ENCODE data around the gene FADS6.
"Not testable (repeated sequence)": the region's sequence is repeated elsewhere in the genome, so short reads cannot be mapped to it uniquely, and the experiment has no call there.

FADS6 gene

DNA sequence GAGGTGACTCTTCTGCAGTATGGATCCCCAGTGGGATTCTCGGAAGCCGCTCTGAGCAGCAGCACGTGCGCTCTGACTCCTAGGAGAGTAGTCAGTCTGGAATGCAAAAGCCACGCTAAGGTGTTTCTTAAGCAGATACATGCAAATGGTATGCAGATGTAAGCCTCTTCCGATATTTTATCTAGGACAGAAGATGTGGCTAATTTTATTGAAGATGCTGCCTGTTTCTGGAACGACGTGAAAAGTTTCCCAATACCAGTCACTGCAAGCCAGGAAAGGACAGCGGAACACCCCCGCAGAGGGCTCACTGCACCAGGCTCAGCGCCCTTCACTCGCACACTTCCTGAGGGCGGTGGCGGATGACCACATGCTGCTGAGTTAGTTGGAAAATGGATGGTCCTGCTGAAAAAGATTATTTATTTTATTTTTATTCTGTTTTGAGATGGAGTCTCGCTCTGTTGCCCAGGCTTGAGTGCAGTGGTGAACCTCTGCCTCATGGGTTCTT, 10.1 kb downstream of the FADS6 start:
- no peak for DNase-seq

DNA sequence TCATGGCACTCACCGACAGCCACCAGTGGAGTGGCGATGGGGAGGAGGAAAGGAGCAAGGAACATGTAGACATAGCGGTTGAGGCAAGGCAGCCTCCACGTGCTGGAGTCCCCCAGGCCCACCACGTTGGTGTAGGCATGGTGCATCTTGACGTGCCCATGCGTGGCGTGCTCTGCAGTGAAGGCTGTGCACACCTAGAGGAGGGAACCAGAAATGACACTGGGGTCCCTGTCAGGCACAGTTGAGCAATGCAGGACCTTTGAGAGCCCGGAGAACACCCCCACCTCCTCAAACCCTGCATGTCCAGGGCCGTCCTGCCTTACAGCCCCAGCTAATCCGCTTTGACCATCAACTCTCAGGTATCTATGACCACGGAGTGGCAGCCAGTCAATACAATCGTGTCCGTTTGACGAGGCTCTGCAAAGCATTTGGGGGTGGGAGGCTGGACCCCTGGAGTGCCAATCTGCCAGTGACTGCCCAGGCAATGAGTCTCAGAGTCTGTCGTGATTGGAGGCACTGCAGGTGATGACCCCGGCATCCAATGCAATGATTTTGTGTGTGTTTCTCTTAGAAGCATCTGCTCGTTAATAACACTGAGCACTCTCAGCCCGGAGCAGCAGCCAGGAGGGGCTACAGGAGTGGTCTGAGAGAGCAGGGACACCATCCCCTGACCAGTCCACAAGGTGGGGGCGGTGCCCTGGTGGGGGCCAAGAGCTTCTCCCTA, 10.8 kb downstream of the FADS6 start:
- no peak for DNase-seq

DNA sequence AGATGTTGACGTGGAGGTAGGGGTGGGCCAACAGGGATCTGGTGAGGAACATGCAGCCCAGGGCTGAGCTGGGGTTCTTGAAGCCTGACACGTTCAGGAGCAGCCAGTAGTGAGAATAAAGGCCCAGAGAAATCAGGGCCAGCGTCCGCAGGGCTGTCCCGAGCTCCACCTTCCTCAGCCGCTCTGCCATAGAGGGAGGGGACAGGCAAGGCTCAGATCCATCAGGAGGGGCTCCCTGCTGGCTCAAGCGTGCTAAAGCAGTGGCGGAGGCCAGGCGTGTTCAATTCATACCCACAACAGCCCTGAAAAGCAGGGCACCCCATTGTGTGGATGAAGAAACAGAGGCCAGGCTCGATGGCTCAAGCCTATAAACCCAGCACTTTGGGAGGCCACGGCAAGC, 12.4 kb downstream of the FADS6 start:
- no peak for DNase-seq

GRCh38 chr17:74879308-74879707, 14.1 kb downstream of the FADS6 start:
- no peak for DNase-seq

GRCh38 chr17:74878658-74879057, 14.8 kb downstream of the FADS6 start:
- no peak for DNase-seq

DNA sequence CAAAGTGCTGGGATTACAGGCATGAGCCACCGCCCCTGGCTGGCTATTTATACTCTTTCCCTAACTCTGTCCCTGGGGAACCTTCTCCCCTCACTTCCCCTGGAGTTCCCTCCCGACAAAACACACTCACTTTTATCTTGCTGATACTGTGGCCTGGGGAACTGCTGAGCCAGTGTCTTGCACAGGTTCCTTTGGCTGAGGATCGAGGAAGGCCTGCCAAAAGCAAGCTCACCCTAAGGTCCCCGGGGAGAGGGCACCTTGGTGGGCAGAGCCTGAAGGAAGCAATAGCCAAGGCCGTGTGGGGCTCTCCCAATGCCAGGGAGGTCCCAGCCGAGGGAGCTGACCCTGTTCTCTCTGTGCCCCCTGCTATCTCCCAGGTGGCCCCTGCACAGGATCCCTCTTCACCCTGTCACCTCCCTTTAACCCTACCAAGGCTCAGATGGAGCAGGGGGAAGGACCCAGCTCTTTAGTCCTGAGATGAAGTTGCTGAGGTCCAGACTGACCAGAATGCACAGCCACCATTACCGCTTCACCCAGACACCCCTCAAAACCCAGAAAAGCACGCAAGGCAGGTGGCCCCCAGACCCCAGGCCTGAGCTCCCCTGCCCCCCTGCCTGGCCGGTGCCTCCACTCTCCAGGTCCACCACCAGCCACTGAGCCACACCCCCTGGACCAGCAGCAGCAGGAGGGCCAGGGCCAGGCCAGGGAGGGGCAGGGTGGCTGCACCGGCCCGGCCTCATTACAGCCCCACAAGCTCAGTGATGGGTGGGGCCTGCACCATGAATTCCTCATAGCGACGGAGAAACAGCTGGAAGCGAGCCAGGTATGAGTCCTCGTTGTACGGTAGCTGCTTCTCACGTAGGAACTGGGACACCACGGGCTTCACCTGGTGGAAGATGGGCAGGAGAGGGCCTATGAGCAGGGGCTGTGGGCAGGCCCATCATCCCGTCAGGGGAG, 15.6 kb downstream of the FADS6 start:
- no peak for DNase-seq

- no peak for DNase-seq
These were observed 17.3 kb downstream of the FADS6 start for GRCh38 chr17:74875977-74876593.

- DNase-seq: no peak
These were observed 18.1 kb downstream of the FADS6 start for GRCh38 chr17:74875155-74875976.

DNA sequence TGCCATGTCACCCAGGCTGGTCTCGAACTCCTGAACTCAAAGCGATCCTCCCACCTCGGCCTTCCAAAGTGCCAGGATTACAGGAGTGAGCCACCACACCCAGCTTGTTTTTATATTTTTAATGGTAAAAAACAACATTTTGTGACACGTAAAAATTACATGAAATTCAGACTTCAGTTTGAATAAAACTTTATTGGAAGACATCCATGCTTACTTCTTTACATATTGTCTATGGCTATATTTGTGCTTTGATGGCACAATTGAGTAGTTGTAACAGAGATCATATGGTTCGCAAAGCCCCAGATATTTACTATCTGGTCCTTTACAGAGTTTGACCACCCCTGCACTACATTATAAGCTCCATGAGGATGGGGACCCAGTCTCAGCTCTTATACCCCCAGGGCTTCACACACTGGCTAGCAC, 18.8 kb downstream of the FADS6 start:
- DNase-seq: no peak

DNA sequence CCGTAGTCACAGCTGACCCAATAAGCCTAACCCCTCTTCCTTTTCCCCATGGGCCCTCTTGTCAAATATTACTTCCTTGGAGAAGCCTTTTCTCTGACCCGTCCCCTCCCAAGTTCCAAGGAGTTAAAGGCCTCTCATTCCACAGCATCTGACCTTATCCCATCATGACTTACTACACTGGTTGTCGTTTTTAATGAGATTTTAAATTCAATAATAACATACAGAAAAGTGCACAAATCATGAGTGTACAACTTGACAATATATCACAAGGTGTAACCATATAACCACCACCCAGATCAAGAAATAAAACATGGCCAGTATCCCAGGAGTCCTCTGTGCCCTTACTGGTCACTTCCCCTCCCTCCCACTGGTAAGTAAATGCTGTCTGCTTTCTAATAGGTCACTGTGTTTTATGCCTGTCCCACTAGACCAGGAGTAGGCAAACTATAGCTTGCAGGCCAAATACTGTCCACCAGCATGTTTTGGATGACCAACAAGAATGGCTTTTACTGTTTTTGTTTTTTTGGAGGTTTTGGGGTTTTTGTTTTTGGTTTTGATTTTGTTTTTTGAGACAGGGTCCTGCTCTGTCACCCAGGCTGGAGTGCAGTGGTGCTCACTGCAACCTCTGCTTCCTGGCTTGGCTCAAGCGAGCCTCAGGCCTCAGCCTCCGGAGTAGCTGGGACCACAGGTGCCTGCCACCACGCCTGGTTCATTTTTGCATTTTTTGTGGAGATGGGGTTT, 19.4 kb downstream of the FADS6 start:
- no peak for DNase-seq

GRCh38 chr17:74873037-74873873, 20.2 kb downstream of the FADS6 start:
- peak; percentile 99 for DNase-seq

DNA sequence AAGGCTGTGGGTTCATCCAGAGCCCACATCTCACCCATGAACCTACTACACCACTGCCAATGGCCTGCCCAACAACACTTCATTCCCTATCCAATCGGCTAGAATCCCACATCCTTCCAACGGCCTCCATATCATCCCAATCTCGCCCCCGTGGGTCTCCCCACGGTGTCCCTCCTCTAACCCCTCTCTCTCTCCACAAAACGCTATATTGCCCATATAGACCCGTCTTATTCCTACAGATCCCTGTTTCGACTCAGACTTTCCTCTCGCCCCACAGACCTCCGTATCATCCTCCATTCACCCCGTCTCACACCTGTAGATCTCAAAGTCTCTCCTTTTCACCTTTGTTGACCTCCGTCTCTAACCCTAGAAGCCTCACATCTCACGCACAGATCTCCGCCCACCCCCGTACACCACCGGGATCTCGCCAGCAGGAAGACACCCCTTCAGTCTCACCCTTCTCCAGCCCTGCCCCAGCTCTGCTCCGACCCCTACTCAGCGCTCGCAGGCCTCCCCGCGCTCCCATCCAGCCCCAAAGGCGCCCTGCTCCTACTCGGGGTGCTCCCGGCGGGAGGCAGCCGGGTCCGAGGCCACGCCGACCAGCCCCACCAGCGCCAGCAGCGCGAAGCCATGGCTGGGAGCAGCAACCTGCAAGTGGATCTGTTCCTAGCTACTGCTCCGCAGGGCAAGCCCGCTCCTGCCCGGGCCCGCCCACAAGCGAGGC, 21.0 kb downstream of the FADS6 start, which contains the start of gene FDXR:
FDXR (minus strand) TSS at position 682 of the 724 bp plus-strand sequence; CDS start at position 632, 50 bp downstream.
- no peak for DNase-seq

GRCh38 chr17:74871356-74872076, 21.9 kb downstream of the FADS6 start:
- DNase-seq: no peak

GRCh38 chr17:74870512-74870911, 22.9 kb downstream of the FADS6 start:
- DNase-seq: no peak

DNA sequence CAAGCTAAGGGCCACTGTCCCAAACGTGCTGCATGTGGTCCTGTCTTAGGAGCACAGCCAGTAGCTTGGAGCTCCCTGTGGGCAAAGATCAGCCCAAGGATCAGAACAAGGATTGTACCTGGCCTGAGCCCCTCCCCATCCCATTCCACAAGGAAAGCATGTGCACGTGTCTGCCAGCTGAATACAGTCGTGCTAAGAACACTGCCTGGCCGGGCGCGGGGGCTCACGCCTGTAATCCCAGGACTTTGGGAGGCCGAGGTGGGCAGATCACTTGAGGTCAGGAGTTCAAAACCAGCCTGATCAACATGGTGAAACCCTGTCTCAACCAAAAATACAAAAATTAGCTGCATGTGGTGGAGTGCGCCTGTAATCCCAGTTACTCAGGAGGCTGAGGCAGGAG, 23.4 kb downstream of the FADS6 start:
- DNase-seq: not testable (repeated sequence)

DNA sequence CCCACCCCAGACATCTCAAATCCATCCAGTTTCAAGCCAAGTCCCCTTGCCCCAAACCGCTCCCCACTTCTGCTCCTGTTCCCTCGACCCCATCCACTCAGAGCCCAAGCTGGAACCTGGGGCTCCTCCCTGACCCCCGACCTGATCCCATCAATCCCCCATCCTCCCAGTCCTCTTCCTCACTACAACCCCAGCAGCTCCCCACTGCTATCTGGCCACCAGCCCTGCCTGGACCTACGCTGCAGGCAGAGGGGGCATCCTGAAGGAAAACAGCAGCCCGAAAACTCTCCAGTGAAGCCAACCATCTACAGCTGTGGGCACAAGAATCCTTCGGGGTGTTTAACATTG, 24.6 kb downstream of the FADS6 start:
- DNase-seq: no peak

DNA sequence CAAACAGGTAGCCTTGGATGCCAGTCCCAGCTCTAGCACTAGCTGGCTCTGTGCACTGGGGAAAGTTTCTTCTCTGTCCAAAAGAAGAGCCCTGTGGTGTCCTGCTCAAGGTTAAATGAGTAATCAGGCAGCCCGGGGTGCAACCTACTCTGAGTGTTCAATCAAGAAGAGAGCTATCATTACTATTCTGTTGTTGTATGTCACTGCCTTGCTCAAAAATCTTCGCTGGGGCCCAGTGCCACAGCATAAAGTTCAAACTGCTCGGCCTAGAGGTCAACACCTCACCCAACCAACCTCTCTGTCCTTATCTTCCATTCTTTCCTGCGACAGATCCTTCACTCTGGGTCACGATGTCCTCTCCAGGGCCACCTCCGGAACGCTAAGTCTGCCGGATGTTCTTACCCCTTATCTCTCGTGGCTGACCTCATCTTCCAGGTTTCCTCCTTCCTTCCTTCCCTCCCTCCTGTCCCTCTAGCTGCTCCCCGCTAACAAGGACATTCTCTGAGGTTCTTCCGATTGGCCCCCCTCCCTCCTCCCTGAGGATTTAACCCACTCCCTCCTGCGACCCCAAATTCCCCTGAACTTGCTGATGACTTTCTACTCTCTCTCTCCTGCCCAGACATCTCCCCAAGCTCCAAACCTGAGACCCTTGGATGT, 25.1 kb downstream of the FADS6 start:
- DNase-seq: no peak

DNA sequence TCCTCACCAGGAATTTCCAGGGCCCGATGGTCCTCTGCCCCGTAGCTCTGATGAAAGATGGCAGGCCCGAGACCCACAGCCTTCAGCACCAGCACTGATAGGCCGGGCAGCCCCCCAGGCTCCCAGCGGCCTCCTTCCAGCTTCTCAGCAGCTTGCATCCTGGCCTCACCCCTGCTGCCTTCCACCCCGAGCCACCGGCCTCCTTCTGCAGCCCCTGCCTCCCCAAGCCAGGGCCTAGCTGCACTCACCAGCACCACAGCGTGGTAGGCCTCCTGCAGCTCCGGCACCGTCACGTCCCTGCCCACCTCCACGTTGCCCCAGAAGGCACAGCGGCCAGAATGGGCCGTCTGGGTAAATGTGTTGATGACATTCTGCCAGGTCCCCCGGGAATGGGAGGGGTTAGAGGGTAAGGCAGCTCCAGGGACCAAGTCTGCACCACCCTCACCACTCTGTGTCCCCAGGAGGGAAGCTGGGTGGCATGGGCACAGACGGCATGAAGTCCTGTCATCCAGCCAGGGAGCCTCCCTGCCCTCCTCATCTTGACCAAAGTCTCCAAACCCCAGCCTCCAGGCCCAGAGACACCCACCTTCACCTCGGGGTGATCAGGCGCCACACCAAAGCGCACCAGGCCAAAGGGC, 27.1 kb downstream of the FADS6 start:
- no peak for DNase-seq
